H54 (cell line): Measurements from ENCODE around the gene STUB1.

Source experiments
- DNase-seq: peaks from one replicate; pipeline ENCODE4 v3.0.0; 2011; ENCODE audit warnings: low spot score, mixed read lengths; ENCODE audit not compliant: insufficient read length
- FAIRE-seq: peaks from 3 replicates; lab custom pipeline; 2011; peaks lifted over from hg19 to GRCh38; lab: Jason Lieb, UNC
- POLR2A ChIP-seq: IDR thresholded peaks from 2 replicates; pipeline ENCODE4 v1.6.1; 2011; ENCODE audit warnings: low read depth, mild to moderate bottlenecking, low read length

The STUB1 gene

GRCh38 chr16:638836-639235 lies 41.4 kb upstream of the STUB1 start:
- FAIRE-seq (no peak), DNase-seq (no peak)
- no peak for TF ChIP-seq POLR2A

GRCh38 chr16:640614-641013 lies 39.6 kb upstream of the STUB1 start:
- no peak for TF ChIP-seq POLR2A
- FAIRE-seq, result no peak
- no peak for DNase-seq

GRCh38 chr16:641326-642188 lies 38.7 kb upstream of the STUB1 start, which contains the start of gene MCRIP2:
Gene MCRIP2 (plus strand): TSS chr16:641828. CDS start chr16:641992, 164 bp downstream.
- FAIRE-seq (no peak), DNase-seq (peak; percentile 98)
- peak; percentile 95 for TF ChIP-seq POLR2A

GRCh38 chr16:642189-643049 lies 37.8 kb upstream of the STUB1 start:
- FAIRE-seq (no peak), DNase-seq (no peak)
- TF ChIP-seq POLR2A, result no peak

- no peak for TF ChIP-seq POLR2A
- FAIRE-seq, result no peak
Observed at GRCh38 chr16:643050-643368, 37.2 kb upstream of the STUB1 start.

GRCh38 chr16:644556-644955 lies 35.7 kb upstream of the STUB1 start:
- TF ChIP-seq POLR2A, result no peak
- no peak for FAIRE-seq
- no peak for DNase-seq

More at GRCh38 chr16:643050-643368, 37.2 kb upstream of the STUB1 start:
- DNase-seq, result no peak

- no peak for TF ChIP-seq POLR2A
- DNase-seq, result peak; percentile 91
- FAIRE-seq, result peak; percentile 74
Observed at GRCh38 chr16:645852-646678, 34.1 kb upstream of the STUB1 start.

GRCh38 chr16:646679-647172 lies 33.5 kb upstream of the STUB1 start:
- no peak for TF ChIP-seq POLR2A
- DNase-seq, result no peak
- no peak for FAIRE-seq

- no peak for TF ChIP-seq POLR2A
Observed at GRCh38 chr16:647173-647902, 32.9 kb upstream of the STUB1 start.

GRCh38 chr16:648071-648780 lies 32.0 kb upstream of the STUB1 start:
- TF ChIP-seq POLR2A, result no peak
- FAIRE-seq (no peak), DNase-seq (no peak)

More at GRCh38 chr16:647173-647902, 32.9 kb upstream of the STUB1 start:
- no peak for FAIRE-seq
- DNase-seq, result no peak

- no peak for FAIRE-seq
- peak; percentile 59 for TF ChIP-seq POLR2A
- peak; percentile 91 for DNase-seq
Observed at GRCh38 chr16:648781-649589, 31.2 kb upstream of the STUB1 start, which contains the start of gene WDR90. Gene WDR90 (plus strand): TSS chr16:649365. CDS start chr16:649417, 52 bp downstream.
